Activated B cell treated with CpG ODN at 0.5 μM for 24 hours (primary cell): ENCODE results near the gene TRAP1. TPM values are rescaled to one million over a fixed set of nuclear protein-coding genes. Genes with fewer than 3 reads are reported as not detected.
"Not testable (repeated sequence)": the region's sequence is repeated elsewhere in the genome, so short reads cannot be mapped to it uniquely, and the experiment has no call there.

Experiments used
- ATAC-seq: fragments of 200-7000 bp; cut with Tn5 transposase; one replicate; pipeline ENCODE4 v1.10.0; 2021; ENCODE audit warnings: low read depth, mild to moderate bottlenecking, moderate library complexity
- CTCF ChIA-PET: fragments of 350-600 bp; sonication (Branson Sonifier 250); formaldehyde crosslinking; loops from one replicate; lab custom pipeline; 2021; ENCODE audit warnings: antibody characterized with exemption; lab: Charles Lee
- POLR2A ChIA-PET: fragments of 350-600 bp; sonication (Branson Sonifier 250); formaldehyde crosslinking; loops from one replicate; lab custom pipeline; 2021; ENCODE audit warnings: antibody characterized with exemption; lab: Charles Lee
- DNase-seq: peaks from one replicate; pipeline ENCODE4 v3.0.0; 2022
- H3K27ac Mint-ChIP-seq: one replicate; pipeline ENCODE4 v1.8.0; 2020; ENCODE audit warnings: mixed read lengths
- H3K27me3 Mint-ChIP-seq: one replicate; pipeline ENCODE4 v1.8.0; 2021; ENCODE audit warnings: mixed read lengths
- H3K36me3 Mint-ChIP-seq: one replicate; pipeline ENCODE4 v1.8.0; 2021; ENCODE audit warnings: low read depth, mixed read lengths
- H3K4me1 Mint-ChIP-seq: one replicate; pipeline ENCODE4 v1.8.0; 2021; ENCODE audit warnings: mixed read lengths
- H3K4me3 Mint-ChIP-seq: one replicate; pipeline ENCODE4 v1.8.0; 2020; ENCODE audit warnings: mild to moderate bottlenecking, mixed read lengths
- H3K9me3 Mint-ChIP-seq: one replicate; pipeline ENCODE4 v1.8.0; 2020; ENCODE audit warnings: mixed read lengths
- intact Hi-C: fragments of 100-400 bp; cut with micrococcal nuclease; formaldehyde crosslinking; loops from one replicate; pipeline ENCODE4 v1.15.1; 2024
- total RNA-seq: library from RNA; stranded (reverse); gene quantifications from 2 replicates; pipeline ENCODE4 v1.2.3, GENCODE V29; 2022
- TF ChIP-seq, protein P1 (sequence below): fragments of 200-600 bp; IDR thresholded peaks from one replicate; pipeline ENCODE4 v1.8.0; 2022; ENCODE audit warnings: antibody characterized with exemption, mild to moderate bottlenecking

The TRAP1 gene
- total RNA-seq, 1 donor from 2014 or later, result 82.2 TPM

DNA sequence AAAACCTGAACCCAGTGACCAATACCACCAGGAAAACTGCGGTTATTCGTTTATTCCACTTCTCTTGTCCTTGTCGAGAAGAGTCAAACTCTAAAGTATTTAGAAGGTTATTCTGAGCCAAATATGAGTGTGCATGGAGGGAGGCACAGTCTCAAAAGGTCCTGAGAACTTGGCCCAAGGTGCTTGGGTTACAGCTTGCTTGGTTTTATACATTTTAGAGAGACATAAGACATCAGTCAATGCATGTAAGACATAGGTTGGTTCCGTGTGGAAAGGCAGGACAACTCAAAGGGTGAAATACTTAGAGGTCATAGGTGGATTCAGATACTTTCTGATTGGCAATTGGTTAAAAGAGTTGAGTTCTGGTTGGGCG, 681 bp upstream of the TRAP1 start:
- no peak for DNase-seq
- H3K9me3 Mint-ChIP-seq, result no peaks in the 10 kb centered on the region
- H3K27ac Mint-ChIP-seq, result peak overlapping the region; percentile 85
- ChIA-PET POLR2A (interaction anchor here (0.9 to 2.1 kb wide), 8 partner anchors 72 to 633 kb away, joined by 3 to 11 read pairs (median 4); partner anchors contain the start of genes CREBBP, PAM16, SLX4 and TFAP4), CTCF (no interaction called here)
- intact Hi-C loops, result loop anchor here (5.0 kb wide), 1 partner anchor 436 kb away; the partner anchor contains the start of gene ZNF263
- TF ChIP-seq, protein P1, sequence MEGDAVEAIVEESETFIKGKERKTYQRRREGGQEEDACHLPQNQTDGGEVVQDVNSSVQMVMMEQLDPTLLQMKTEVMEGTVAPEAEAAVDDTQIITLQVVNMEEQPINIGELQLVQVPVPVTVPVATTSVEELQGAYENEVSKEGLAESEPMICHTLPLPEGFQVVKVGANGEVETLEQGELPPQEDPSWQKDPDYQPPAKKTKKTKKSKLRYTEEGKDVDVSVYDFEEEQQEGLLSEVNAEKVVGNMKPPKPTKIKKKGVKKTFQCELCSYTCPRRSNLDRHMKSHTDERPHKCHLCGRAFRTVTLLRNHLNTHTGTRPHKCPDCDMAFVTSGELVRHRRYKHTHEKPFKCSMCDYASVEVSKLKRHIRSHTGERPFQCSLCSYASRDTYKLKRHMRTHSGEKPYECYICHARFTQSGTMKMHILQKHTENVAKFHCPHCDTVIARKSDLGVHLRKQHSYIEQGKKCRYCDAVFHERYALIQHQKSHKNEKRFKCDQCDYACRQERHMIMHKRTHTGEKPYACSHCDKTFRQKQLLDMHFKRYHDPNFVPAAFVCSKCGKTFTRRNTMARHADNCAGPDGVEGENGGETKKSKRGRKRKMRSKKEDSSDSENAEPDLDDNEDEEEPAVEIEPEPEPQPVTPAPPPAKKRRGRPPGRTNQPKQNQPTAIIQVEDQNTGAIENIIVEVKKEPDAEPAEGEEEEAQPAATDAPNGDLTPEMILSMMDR, result no peak
- peak overlapping the region; percentile 86 for H3K4me3 Mint-ChIP-seq
- no peak for ATAC-seq
- H3K36me3 Mint-ChIP-seq, result peaks cover 11% of the 10 kb centered on the region
- peaks cover 20% of the 10 kb centered on the region for H3K4me1 Mint-ChIP-seq
- no peaks in the 10 kb centered on the region for H3K27me3 Mint-ChIP-seq

DNA sequence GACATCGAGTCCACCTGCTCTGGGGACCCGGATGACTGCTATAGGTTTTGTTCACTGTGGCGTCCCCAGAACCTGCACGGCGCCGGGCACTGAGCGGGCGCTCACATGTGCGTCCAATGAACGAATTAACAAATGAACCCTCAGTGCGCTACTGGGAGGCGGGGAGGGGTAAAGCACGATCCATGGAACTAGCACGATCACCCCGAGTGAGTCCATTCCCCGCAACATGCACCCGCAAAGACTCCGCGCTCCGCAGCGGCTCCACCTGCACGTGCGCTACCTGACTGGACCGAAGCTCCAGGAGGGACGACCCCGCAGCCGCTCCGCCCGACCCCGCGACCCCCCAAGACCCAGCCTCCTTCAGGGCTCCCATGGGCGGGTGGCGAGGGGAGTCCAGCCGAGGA, 491 bp downstream of the TRAP1 start:
- CTCF ChIA-PET, result no interaction called here
- POLR2A ChIA-PET, result interaction anchor here (0.6 to 2.1 kb wide), 10 partner anchors 20 to 708 kb away, joined by 3 to 11 read pairs (median 4); partner anchors contain the start of genes CREBBP, PAM16, SLX4 and TFAP4
- H3K27ac Mint-ChIP-seq, result peak overlapping the region; percentile 79
- TF ChIP-seq, protein P1, result no peak
- ATAC-seq (peak; percentile 8), DNase-seq (no peak)
- H3K36me3 Mint-ChIP-seq, result peaks cover 14% of the 10 kb centered on the region
- intact Hi-C loops, result loop anchor here (1.0 to 5.0 kb wide), 3 partner anchors 27 to 435 kb away; partner anchors contain the start of gene ZNF263
- H3K9me3 Mint-ChIP-seq, result no peaks in the 10 kb centered on the region
- no peaks in the 10 kb centered on the region for H3K27me3 Mint-ChIP-seq
- peak overlapping the region; percentile 91 for H3K4me3 Mint-ChIP-seq
- H3K4me1 Mint-ChIP-seq, result peaks cover 20% of the 10 kb centered on the region

- DNase-seq (no peak), ATAC-seq (no peak)
- no peak overlapping the region for H3K4me3 Mint-ChIP-seq
- no peaks in the 10 kb centered on the region for H3K9me3 Mint-ChIP-seq
- H3K27ac Mint-ChIP-seq, result no peak overlapping the region
- POLR2A ChIA-PET, result interaction anchor here (0.6 kb wide), 1 partner anchor 165 kb away, joined by 3 read pairs; the partner anchor contains the start of gene CREBBP
- CTCF ChIA-PET, result no interaction called here
- TF ChIP-seq, protein P1, result no peak
- H3K4me1 Mint-ChIP-seq, result peaks cover 20% of the 10 kb centered on the region
- H3K36me3 Mint-ChIP-seq, result peaks cover 16% of the 10 kb centered on the region
- H3K27me3 Mint-ChIP-seq, result no peaks in the 10 kb centered on the region
- intact Hi-C loops, result loop anchor here (5.0 kb wide), 1 partner anchor 433 kb away; the partner anchor contains the start of gene ZNF263
Observed at GRCh38 chr16:3715430-3715829, 1.9 kb downstream of the TRAP1 start.

DNA sequence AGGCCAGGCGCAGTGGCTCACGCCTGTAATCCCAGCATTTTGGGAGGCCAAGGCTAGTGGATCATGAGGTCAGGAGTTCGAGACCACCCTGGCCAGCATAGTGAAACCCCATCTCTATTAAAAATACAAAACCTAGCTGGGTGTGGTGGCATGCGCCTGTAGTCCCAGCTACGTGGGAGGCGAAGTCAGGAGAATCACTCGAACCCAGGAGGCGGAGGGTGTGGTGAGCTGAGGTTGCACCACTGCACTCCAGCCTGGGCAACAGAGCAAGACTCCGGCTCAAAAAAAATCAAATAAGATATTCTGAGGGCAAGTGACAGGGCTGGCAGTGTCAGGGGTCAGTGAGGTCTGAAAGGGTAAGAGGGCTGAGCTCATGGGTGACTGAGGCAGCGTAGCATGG, 2.9 kb downstream of the TRAP1 start:
- POLR2A ChIA-PET, H3K9me3 Mint-ChIP-seq, DNase-seq, H3K27ac Mint-ChIP-seq, H3K4me3 Mint-ChIP-seq, intact Hi-C loops, ATAC-seq, CTCF ChIA-PET, H3K27me3 Mint-ChIP-seq: not testable (repeated sequence)
- H3K4me1 Mint-ChIP-seq, result peaks cover 23% of the 10 kb centered on the region
- H3K36me3 Mint-ChIP-seq, result peaks cover 22% of the 10 kb centered on the region

- ChIA-PET POLR2A (no interaction called here), CTCF (no interaction called here)
- Mint-ChIP-seq H3K9me3 (no peaks in the 10 kb centered on the region), H3K4me3 (no peak overlapping the region), H3K27me3 (no peaks in the 10 kb centered on the region), H3K27ac (no peak overlapping the region), H3K36me3 (peaks cover 23% of the 10 kb centered on the region), H3K4me1 (peaks cover 23% of the 10 kb centered on the region)
- TF ChIP-seq, protein P1, result no peak
- no peak for DNase-seq
- intact Hi-C loops, result no loop called here
- ATAC-seq, result no peak
Observed at GRCh38 chr16:3713587-3714242, 3.6 kb downstream of the TRAP1 start.
